Coronary artery (tissue), 2 donors: ENCODE results near the gene WFS1.

Source experiments
- DNase-seq: peaks from one replicate; pipeline ENCODE4 v3.0.0-alpha.2; 2017; ENCODE audit warnings: low spot score
- H3K27ac ChIP-seq, 2 donors: fragments of 200-600 bp; sonication (generic); one replicate each; pipeline ENCODE4 v1.5.1; 2016 to 2019
- H3K4me3 ChIP-seq: fragments of 200-600 bp; sonication (generic); 2 replicates; pipeline ENCODE4 v1.5.1; 2016; ENCODE audit warnings: mild to moderate bottlenecking, moderate library complexity
- TF ChIP-seq, protein P1 (sequence below): fragments of 200-600 bp; sonication (generic); IDR thresholded peaks from one replicate; pipeline ENCODE4 v1.5.1; 2019; ENCODE audit warnings: antibody characterized with exemption

The WFS1 gene

DNA sequence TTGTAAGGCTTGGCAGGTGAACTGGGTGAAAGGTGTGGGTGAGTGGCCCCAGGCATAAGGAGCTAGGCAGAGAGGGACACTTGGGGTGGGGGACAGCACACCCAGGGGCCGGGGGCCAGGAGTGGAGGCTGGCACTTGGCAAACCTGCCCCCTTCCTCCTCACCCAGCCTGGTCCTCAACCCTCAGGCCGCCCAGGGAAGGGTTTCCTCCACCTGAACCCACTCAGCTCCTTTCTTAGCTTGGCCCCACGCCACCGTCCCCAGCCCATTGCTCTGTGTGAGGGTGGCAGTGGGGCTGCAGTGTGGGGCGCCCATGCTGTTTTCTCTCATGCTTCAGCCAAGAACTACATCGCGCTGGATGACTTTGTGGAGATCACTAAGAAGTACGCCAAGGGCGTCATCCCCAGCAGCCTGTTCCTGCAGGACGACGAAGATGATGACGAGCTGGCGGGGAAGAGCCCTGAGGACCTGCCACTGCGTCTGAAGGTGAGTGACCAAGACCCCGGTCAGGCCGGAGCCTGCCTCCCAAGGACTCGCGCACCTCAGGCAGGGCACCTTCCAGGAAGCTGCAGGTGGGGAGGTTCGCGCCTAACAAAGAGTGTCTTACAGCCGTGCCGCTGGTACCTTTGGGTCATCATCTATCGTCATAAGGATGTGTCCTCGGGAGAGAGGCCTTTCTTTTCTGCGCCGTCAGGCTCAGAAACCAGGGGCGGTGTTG is 25.2 kb downstream of the WFS1 start:
- no peak overlapping the region for H3K27ac ChIP-seq
- DNase-seq, result no peak
- TF ChIP-seq, protein P1, sequence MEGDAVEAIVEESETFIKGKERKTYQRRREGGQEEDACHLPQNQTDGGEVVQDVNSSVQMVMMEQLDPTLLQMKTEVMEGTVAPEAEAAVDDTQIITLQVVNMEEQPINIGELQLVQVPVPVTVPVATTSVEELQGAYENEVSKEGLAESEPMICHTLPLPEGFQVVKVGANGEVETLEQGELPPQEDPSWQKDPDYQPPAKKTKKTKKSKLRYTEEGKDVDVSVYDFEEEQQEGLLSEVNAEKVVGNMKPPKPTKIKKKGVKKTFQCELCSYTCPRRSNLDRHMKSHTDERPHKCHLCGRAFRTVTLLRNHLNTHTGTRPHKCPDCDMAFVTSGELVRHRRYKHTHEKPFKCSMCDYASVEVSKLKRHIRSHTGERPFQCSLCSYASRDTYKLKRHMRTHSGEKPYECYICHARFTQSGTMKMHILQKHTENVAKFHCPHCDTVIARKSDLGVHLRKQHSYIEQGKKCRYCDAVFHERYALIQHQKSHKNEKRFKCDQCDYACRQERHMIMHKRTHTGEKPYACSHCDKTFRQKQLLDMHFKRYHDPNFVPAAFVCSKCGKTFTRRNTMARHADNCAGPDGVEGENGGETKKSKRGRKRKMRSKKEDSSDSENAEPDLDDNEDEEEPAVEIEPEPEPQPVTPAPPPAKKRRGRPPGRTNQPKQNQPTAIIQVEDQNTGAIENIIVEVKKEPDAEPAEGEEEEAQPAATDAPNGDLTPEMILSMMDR, result no peak
- no peak overlapping the region for H3K4me3 ChIP-seq

DNA sequence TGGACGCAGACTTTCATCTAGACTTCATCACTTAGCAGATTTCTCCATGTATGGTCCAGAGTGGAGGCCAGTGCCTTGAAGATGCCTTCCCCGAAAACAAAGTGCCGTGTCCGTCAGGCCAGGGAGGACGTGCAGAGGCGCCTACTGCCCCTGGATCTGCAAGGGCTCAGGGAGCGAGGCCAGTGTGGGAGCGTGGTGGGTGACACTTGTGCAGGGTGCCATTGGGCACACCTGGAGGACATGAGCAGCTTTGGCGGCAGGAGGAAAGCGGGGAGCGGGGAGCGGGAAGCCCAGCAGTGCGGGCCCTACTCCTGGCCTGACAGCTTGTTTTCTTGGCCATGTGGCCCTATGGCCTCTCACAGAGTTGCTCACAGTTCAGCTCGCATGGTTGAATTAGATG is 25.8 kb downstream of the WFS1 start:
- no peak overlapping the region for H3K27ac ChIP-seq
- TF ChIP-seq, protein P1, result no peak
- no peak overlapping the region for H3K4me3 ChIP-seq
- no peak for DNase-seq

DNA sequence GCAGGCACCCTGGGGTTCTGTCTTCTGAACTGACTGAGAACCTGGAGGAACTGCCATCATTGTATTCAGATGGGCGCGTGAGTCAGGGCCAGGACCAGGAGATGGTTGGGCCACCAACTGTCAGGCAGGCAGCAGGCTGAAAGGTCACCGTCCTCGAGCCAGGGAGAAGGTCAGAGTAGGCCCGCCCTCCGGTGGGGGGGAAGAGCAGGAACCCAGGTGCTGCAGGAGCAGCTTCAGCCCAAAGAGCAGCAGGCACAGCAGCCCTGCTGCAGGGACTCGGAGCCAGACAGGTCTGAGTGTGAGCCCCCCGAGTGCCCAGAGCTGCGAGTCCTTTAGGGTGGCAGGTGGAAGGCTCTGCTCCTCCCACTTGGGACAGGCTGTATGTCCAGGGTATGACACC is 26.4 kb downstream of the WFS1 start:
- Histone ChIP-seq H3K4me3 (no peak overlapping the region), H3K27ac (no peak overlapping the region)
- DNase-seq, result no peak
- TF ChIP-seq, protein P1, result no peak

DNA sequence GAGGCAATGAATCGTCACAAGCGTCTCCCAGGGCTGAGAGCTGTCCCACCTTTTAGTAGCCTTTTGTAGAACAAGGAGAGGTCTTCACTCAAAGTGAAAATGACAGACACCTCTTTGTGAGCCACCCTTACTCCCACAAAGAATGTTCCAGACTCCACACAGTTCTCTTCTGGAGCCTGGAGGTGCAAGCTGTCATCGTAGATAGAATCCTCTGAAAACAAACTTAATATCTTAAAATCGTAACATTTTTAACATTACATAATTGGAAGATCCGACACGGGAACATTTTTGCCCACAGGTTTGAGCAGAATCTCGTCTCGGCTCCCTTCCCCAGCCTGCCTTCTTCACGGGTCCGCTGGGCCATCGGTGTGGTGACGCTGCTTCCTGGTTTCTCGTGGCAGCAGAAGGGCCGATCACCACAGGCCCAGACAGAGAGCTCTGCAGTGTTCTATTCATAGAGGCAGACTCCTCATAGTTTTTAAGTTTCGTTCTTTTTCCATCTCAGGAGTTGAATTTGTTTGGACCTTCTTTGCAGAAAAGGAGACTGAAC is 27.7 kb downstream of the WFS1 start:
- no peak for DNase-seq
- Histone ChIP-seq H3K4me3 (no peak overlapping the region), H3K27ac (no peak overlapping the region)
- TF ChIP-seq, protein P1, result no peak

DNA sequence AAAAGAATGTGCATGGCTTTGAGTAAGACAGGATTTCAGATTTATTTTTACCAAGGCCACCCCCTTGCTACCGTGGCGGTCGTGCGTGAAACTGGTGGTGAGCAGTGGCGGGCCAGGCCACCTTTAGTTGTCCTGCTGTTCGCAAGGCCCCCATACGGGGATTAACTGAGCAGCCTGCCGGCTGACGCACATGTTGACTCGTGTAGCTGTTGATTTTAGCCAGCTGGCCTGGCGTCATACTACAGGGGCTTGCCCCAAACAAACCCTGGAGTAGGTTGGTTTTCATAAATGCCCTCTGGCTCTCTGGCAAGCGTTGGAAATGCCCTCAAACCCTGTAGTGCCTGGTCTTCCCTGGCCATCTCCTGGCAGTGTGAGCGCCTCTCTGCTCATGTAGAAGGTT is 28.4 kb downstream of the WFS1 start:
- no peak for DNase-seq
- TF ChIP-seq, protein P1, result no peak
- Histone ChIP-seq H3K27ac (no peak overlapping the region), H3K4me3 (no peak overlapping the region)

DNA sequence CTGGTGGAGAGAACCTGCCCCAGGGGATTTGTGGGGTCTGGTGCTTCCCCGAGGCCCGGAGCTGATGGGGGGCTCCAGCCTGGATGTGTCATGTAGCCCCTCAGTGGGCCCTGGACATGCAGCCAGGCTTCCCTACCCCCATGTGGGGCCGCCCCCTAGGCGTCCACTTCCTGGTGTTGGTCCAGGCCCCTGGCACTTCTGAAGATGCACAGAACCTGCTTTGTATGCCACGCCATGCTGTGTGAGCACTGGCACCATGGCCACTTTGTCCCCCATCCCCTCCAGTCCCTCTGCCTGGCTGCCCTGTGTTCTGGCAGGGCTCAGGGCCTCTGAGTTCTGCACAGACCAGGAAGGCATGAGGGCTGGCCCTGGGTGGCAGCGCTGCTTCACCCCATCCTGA is 29.2 kb downstream of the WFS1 start:
- DNase-seq, result no peak
- TF ChIP-seq, protein P1, result no peak
- H3K27ac ChIP-seq, result no peak overlapping the region
- no peak overlapping the region for H3K4me3 ChIP-seq

DNA sequence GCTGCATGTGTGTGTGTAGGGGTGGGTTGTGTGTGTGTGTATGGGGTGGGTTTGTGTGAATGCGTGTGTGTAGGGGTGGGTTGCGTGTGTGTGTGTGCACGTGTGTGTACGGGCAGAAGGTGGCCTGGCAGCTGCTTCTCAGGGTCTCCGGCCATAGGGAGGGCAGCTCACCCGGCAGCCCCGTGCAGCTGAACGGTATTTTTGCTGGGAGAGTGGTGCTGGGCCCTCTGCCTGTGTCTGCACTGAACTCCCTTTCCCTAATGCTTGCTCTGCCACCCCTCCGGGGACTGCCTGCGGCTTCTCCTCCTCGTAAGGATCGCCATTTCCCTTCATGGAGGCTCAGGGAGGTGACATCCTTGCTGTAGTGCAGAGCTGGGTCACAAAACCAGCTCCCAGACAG is 30.2 kb downstream of the WFS1 start:
- DNase-seq, result no peak
- TF ChIP-seq, protein P1, result no peak
- Histone ChIP-seq H3K4me3 (no peak overlapping the region), H3K27ac (no peak overlapping the region)
